RWPE1 (cell line): ENCODE data around the gene GDF9.

Experiments used
- CTCF ChIA-PET: fragments of 350-600 bp; sonication (Branson Sonifier 250); formaldehyde crosslinking; extraction: SDS; loops from one replicate; lab custom pipeline; 2021; lab: Yijun Ruan, JAX
- POLR2A ChIA-PET: fragments of 400-600 bp; formaldehyde crosslinking; extraction: SDS; loops from one replicate; lab custom pipeline; 2020; ENCODE audit warnings: antibody characterized with exemption; ENCODE audit not compliant: low non-redundant PET; lab: Yijun Ruan, JAX
- DNase-seq: peaks from one replicate; pipeline ENCODE4 v3.0.0; 2012; ENCODE audit warnings: low spot score
- H3K27ac ChIP-seq: fragments of 450-650 bp; 2 replicates; pipeline ENCODE4 v1.5.1; 2017
- CTCF ChIP-seq: fragments of 450-650 bp; conservative IDR thresholded peaks from 2 replicates; pipeline ENCODE4 v1.5.1; 2017; ENCODE audit warnings: low read depth, mild to moderate bottlenecking

Gene GDF9

GRCh38 chr5:132837868-132838267 lies 28.4 kb downstream of the GDF9 start:
- DNase-seq: no peak
- no peak for TF ChIP-seq CTCF
- H3K27ac ChIP-seq: no peak overlapping the region
- POLR2A ChIA-PET: no interaction called here
- CTCF ChIA-PET: interaction anchor here (1.5 kb wide), 1 partner anchor 8 kb away, joined by 7 read pairs; the partner anchor contains the start of gene SHROOM1

- DNase-seq: no peak
- no peak for TF ChIP-seq CTCF
- no peak overlapping the region for H3K27ac ChIP-seq
- CTCF ChIA-PET: no interaction called here
- POLR2A ChIA-PET: no interaction called here
These were observed 29.4 kb downstream of the GDF9 start for GRCh38 chr5:132836852-132837251.

GRCh38 chr5:132834057-132834456 lies 32.2 kb downstream of the GDF9 start:
- no peak for TF ChIP-seq CTCF
- POLR2A ChIA-PET: no interaction called here
- H3K27ac ChIP-seq: no peak overlapping the region
- CTCF ChIA-PET: interaction anchor here (0.6 to 2.5 kb wide), 3 partner anchors 14 to 45 kb away, joined by 5 to 12 read pairs (median 6); partner anchors contain the start of genes GDF9 and UQCRQ
- DNase-seq: no peak

- ChIA-PET POLR2A (no interaction called here), CTCF (interaction anchor here (1.8 kb wide), 1 partner anchor 34 kb away, joined by 6 read pairs; the partner anchor contains the start of genes GDF9 and UQCRQ)
- no peak for DNase-seq
- no peak overlapping the region for H3K27ac ChIP-seq
- TF ChIP-seq CTCF: no peak
These were observed 33.7 kb downstream of the GDF9 start for GRCh38 chr5:132832612-132833011.

GRCh38 chr5:132831095-132831860 lies 35.0 kb downstream of the GDF9 start:
- no peak for TF ChIP-seq CTCF
- ChIA-PET CTCF (interaction anchor here (0.8 to 4.3 kb wide), 4 partner anchors 11 to 304 kb away, joined by 3 to 33 read pairs (median 4); no protein-coding TSS in a partner anchor), POLR2A (no interaction called here)
- peak overlapping the region; percentile 66 for H3K27ac ChIP-seq
- DNase-seq: no peak

- no peak for TF ChIP-seq CTCF
- peak within 1 kb of the TSS; percentile 66 for H3K27ac ChIP-seq
- DNase-seq: peak; percentile 59
- POLR2A ChIA-PET: interaction anchor here (1.7 kb wide), 1 partner anchor 35 kb away, joined by 7 read pairs; the partner anchor contains the start of genes GDF9 and UQCRQ
- CTCF ChIA-PET: interaction anchor here (0.6 to 4.3 kb wide), 18 partner anchors 8 to 1209 kb away, joined by 3 to 33 read pairs (median 4); partner anchors contain the start of genes CCNI2 and LEAP2
These were observed 35.7 kb downstream of the GDF9 start, which contains the start of gene SHROOM1 for GRCh38 chr5:132830436-132831094. Gene SHROOM1 (minus strand): TSS chr5:132830647. CDS start chr5:132826140, 4,507 bp downstream.
